Hepatocyte (in vitro differentiated cells): ENCODE measurements around the gene PIK3C2G.

Experiments
- CTCF ChIP-seq: fragments of 200-600 bp; sonication (generic); IDR thresholded peaks from 2 replicates; pipeline ENCODE4 v1.5.1; 2016; ENCODE audit warnings: antibody characterized with exemption, mild to moderate bottlenecking; ENCODE audit not compliant: poor library complexity
- EZH2 ChIP-seq: fragments of 200-600 bp; sonication (generic); IDR thresholded peaks from 2 replicates; pipeline ENCODE4 v1.6.1; 2016; ENCODE audit warnings: antibody characterized with exemption, mild to moderate bottlenecking, borderline replicate concordance
- EZH2phosphoT487 ChIP-seq: fragments of 200-600 bp; sonication (generic); IDR thresholded peaks from one replicate; pipeline ENCODE4 v1.6.1; 2018; ENCODE audit warnings: antibody characterized with exemption, mild to moderate bottlenecking, low read depth, moderate library complexity; ENCODE audit not compliant: unreplicated experiment, severe bottlenecking

- TF ChIP-seq CTCF, result no peak
- TF ChIP-seq EZH2, result no peak
- TF ChIP-seq EZH2phosphoT487, result no peak
These were observed 18.1 kb upstream of the PIK3C2G start for GRCh38 chr12:18243238-18243637.
